A549 (cell line): ENCODE data around the gene RBMS3. TPM values are rescaled to one million over a fixed set of nuclear protein-coding genes. Genes with fewer than 3 reads are reported as not detected.

Experiments used
- ATAC-seq, 2 experiments: fragments of 200-7000 bp in 1 of 2; fragments of >200 bp in 1 of 2; cut with Nextera tagmentation in 1 of 2; cut with Tn5 transposase in 1 of 2; 3 replicates each; pipeline versions ENCODE4 v1.8.0 to v1.9.1; 2018 to 2020; ENCODE audit warnings: mild to moderate bottlenecking in 1 of 2, moderate library complexity in 1 of 2
- CTCF ChIA-PET: fragments of 300-600 bp; sonication (Branson Sonifier 250); formaldehyde crosslinking; extraction: SDS; loops from one replicate; lab custom pipeline; 2021; ENCODE audit warnings: antibody characterized with exemption, inconsistent platforms; lab: Yijun Ruan, JAX
- POLR2A ChIA-PET: fragments of 350-600 bp; formaldehyde crosslinking; extraction: SDS; loops from one replicate; lab custom pipeline; 2021; ENCODE audit warnings: antibody characterized with exemption, inconsistent platforms; lab: Yijun Ruan, JAX
- DNase-seq, 2 experiments: peaks; one replicate each; pipeline versions ENCODE4 v3.0.0 to v3.0.0-alpha.2; 2011 to 2016; ENCODE audit warnings: low read depth in 1 of 2, low spot score in 1 of 2
- FAIRE-seq: peaks from 2 replicates; lab custom pipeline; 2011; peaks lifted over from hg19 to GRCh38; lab: Jason Lieb, UNC
- H3K27ac ChIP-seq, 2 experiments: fragments of >200 bp; sonication (Bioruptor Twin); formaldehyde crosslinking; 3 replicates each; pipeline ENCODE4 v1.5.1; 2016 to 2017
- H3K4me1 ChIP-seq: fragments of >200 bp; sonication (Bioruptor Twin); formaldehyde crosslinking; 3 replicates; pipeline ENCODE4 v1.6.1; 2016
- H3K4me2 ChIP-seq: fragments of >200 bp; sonication (Bioruptor Twin); formaldehyde crosslinking; 3 replicates; pipeline ENCODE4 v1.6.1; 2016
- H3K4me3 ChIP-seq: fragments of >200 bp; sonication (Bioruptor Twin); formaldehyde crosslinking; 3 replicates; pipeline ENCODE4 v1.5.1; 2016
- H3K9me3 ChIP-seq: fragments of >200 bp; sonication (Bioruptor Twin); formaldehyde crosslinking; 3 replicates; pipeline ENCODE4 v1.6.1; 2016
- ATOH8 ChIP-seq: fragments of 250-450 bp; sonication (Bioruptor Pico); IDR thresholded peaks from 2 replicates; pipeline ENCODE4 v1.5.0; 2020; ENCODE audit warnings: low read depth, mild to moderate bottlenecking, moderate library complexity
- BCL3 ChIP-seq: fragments of >200 bp; sonication (Bioruptor Twin); formaldehyde crosslinking; IDR thresholded peaks from 3 replicates; pipeline ENCODE4 v1.6.1; 2016
- BHLHE40 ChIP-seq: IDR thresholded peaks from 2 replicates; pipeline ENCODE4 v1.6.1; 2012; ENCODE audit warnings: low read depth, low read length, inconsistent platforms
- CBX2 ChIP-seq: fragments of 200-600 bp; sonication (generic); IDR thresholded peaks from 2 replicates; pipeline ENCODE4 v1.6.1; 2016; ENCODE audit warnings: low read depth, mild to moderate bottlenecking, borderline replicate concordance
- CHD2 ChIP-seq: fragments of 150-350 bp; IDR thresholded peaks from 2 replicates; pipeline ENCODE4 v1.6.1; 2014; ENCODE audit warnings: low read length; ENCODE audit not compliant: partially characterized antibody
- CTCF ChIP-seq: fragments of >200 bp; sonication (Bioruptor Twin); formaldehyde crosslinking; IDR thresholded peaks from 3 replicates; pipeline ENCODE4 v1.5.1; 2016
- E2F6 ChIP-seq: IDR thresholded peaks from 2 replicates; pipeline ENCODE4 v1.6.1; 2012; ENCODE audit warnings: low read depth, borderline replicate concordance
- EP300 ChIP-seq, 2 experiments: fragments of >200 bp; sonication (Bioruptor Twin); formaldehyde crosslinking; IDR thresholded peaks; 2 replicates in 1 of 2; 3 replicates in 1 of 2; pipeline ENCODE4 v1.6.1; 2016 to 2017
- HDAC2 ChIP-seq: fragments of 200-600 bp; sonication (generic); IDR thresholded peaks from 2 replicates; pipeline ENCODE4 v1.6.1; 2016
- HEYL ChIP-seq: fragments of 250-450 bp; sonication (Bioruptor Pico); IDR thresholded peaks from 2 replicates; pipeline ENCODE4 v1.8.0; 2021; ENCODE audit warnings: mild to moderate bottlenecking, moderate library complexity
- HMGXB4 ChIP-seq: fragments of 250-450 bp; sonication (Bioruptor Pico); IDR thresholded peaks from 2 replicates; pipeline ENCODE4 v1.5.0; 2021; ENCODE audit warnings: mild to moderate bottlenecking, moderate library complexity, borderline replicate concordance
- KDM1A ChIP-seq: fragments of 200-600 bp; sonication (generic); IDR thresholded peaks from 2 replicates; pipeline ENCODE4 v1.6.1; 2016; ENCODE audit warnings: low read depth, mild to moderate bottlenecking
- MAFK ChIP-seq: fragments of 450-650 bp; IDR thresholded peaks from 2 replicates; pipeline ENCODE4 v1.6.1; 2014; ENCODE audit not compliant: partially characterized antibody
- MAZ ChIP-seq: fragments of 150-350 bp; IDR thresholded peaks from 2 replicates; pipeline ENCODE4 v1.6.1; 2014; ENCODE audit warnings: antibody characterized with exemption, low read depth, low read length, borderline replicate concordance
- NFE2L2 ChIP-seq: fragments of 150-350 bp; conservative IDR thresholded peaks from 2 replicates; pipeline ENCODE4 v1.6.1; 2014; ENCODE audit warnings: low read length
- NR3C1 ChIP-seq: fragments of >200 bp; sonication (Bioruptor Twin); formaldehyde crosslinking; IDR thresholded peaks from 3 replicates; pipeline ENCODE4 v1.6.1; 2017
- POLR2A ChIP-seq: IDR thresholded peaks from 2 replicates; pipeline ENCODE4 v1.6.1; 2012; ENCODE audit warnings: mild to moderate bottlenecking, low read length
- RCOR1 ChIP-seq: fragments of 150-350 bp; IDR thresholded peaks from 2 replicates; pipeline ENCODE4 v1.6.1; 2014; ENCODE audit warnings: antibody characterized with exemption, low read length, low read depth
- REST ChIP-seq: fragments of 200-600 bp; sonication (generic); IDR thresholded peaks from 2 replicates; pipeline ENCODE4 v1.6.1; 2016; ENCODE audit warnings: antibody characterized with exemption, mild to moderate bottlenecking, moderate library complexity
- USF2 ChIP-seq: fragments of 450-650 bp; IDR thresholded peaks from 2 replicates; pipeline ENCODE4 v1.6.1; 2014; ENCODE audit warnings: antibody characterized with exemption
- ZFP36 ChIP-seq: fragments of 450-650 bp; IDR thresholded peaks from 2 replicates; pipeline ENCODE4 v1.6.1; 2014; ENCODE audit warnings: borderline replicate concordance; ENCODE audit not compliant: partially characterized antibody
- ZNF302 ChIP-seq: fragments of 250-450 bp; sonication (Bioruptor Pico); IDR thresholded peaks from 2 replicates; pipeline ENCODE4 v1.9.0; 2021; ENCODE audit warnings: inconsistent platforms, mild to moderate bottlenecking, moderate library complexity
- WGBS: methylation state at CpG from one replicate; pipeline ENCODE4 v1.1.6; 2017; ENCODE audit errors: missing lambda C conversion rate; 5-methylcytosine and 5-hydroxymethylcytosine counted together
- polyA plus RNA-seq, 4 experiments: library from polyadenylated mRNA; depleted of rRNA in 3 of 4; stranded (reverse); fragments of >200 nt; fragmentation: RNase III in 1 of 4; extraction: RNeasy Plus Mini Kit Qiagen cat#74134 plus additional on column Dnase treatment in 1 of 4; gene quantifications; 2 replicates in 3 of 4; 3 replicates in 1 of 4; pipeline ENCODE4 v1.2.3, GENCODE V29; 2011 to 2017

Gene RBMS3
- polyA plus RNA-seq, 2 of the 4 experiments (the other 2 are of a cell fraction) = 0.92 to 4.1 TPM

GRCh38 chr3:29540544-29540943, 259.7 kb downstream of the RBMS3 start:
- no peak for FAIRE-seq
- TF ChIP-seq CHD2 (no peak), E2F6 (no peak), NR3C1 (no peak), NFE2L2 (no peak)
- TF ChIP-seq, all 56 proteins: peak for 0
- Histone ChIP-seq H3K4me2 (no peak overlapping the region), H3K4me1 (no peaks in the 10 kb centered on the region; the same call in 2 of the 3 replicates), H3K27ac (no peak overlapping the region), H3K9me3 (no peaks in the 10 kb centered on the region), H3K4me3 (no peak overlapping the region)
- ChIA-PET POLR2A (no interaction called here), CTCF (no interaction called here)
- 89% methylated on average over 5 of the region's 5 CpGs for WGBS
- no peak for DNase-seq
- ATAC-seq = no peak

- Histone ChIP-seq H3K4me2 (no peak overlapping the region), H3K4me3 (no peak overlapping the region), H3K4me1 (no peaks in the 10 kb centered on the region; the same call in 2 of the 3 replicates), H3K9me3 (no peaks in the 10 kb centered on the region), H3K27ac (no peak overlapping the region)
- TF ChIP-seq USF2 (no peak), HDAC2 (no peak), CTCF (no peak), REST (no peak), MAZ (no peak), BHLHE40 (no peak), RCOR1 (no peak), MAFK (no peak), CBX2 (no peak), ZNF302 (CRISPR knock-in tag) (no peak), EP300 (IDR thresholded peaks at IDR 0.05) (no peak), KDM1A (no peak), HEYL (no peak), CHD2 (no peak), POLR2A (no peak), ATOH8 (no peak), BCL3 (no peak), HMGXB4 (CRISPR knock-in tag) (no peak), ZFP36 (no peak)
- CTCF ChIA-PET = interaction anchor here (0.5 kb wide), 1 partner anchor 264 kb away, joined by 3 read pairs; no protein-coding TSS in a partner anchor
- ATAC-seq = no peak
- 89% methylated on average over 1 of the region's 1 CpG for WGBS
- DNase-seq = no peak
- POLR2A ChIA-PET = no interaction called here
- FAIRE-seq = no peak
These were observed 264.0 kb downstream of the RBMS3 start for GRCh38 chr3:29544701-29545363.
